DND-41 (cell line): ENCODE results near the gene STX1A.

Experiments used
- EZH2 ChIP-seq: IDR thresholded peaks from 3 replicates; pipeline ENCODE4 v1.6.1; 2012; ENCODE audit warnings: borderline replicate concordance, low read depth, mild to moderate bottlenecking, moderate library complexity, low read length, inconsistent platforms; ENCODE audit not compliant: severe bottlenecking
- TF ChIP-seq, protein P1 (sequence below): IDR thresholded peaks from 2 replicates; pipeline ENCODE4 v1.5.1; 2012; ENCODE audit warnings: borderline replicate concordance, low read length, moderate library complexity, mild to moderate bottlenecking; ENCODE audit not compliant: poor library complexity, severe bottlenecking; ENCODE audit errors: extremely low read depth

DNA sequence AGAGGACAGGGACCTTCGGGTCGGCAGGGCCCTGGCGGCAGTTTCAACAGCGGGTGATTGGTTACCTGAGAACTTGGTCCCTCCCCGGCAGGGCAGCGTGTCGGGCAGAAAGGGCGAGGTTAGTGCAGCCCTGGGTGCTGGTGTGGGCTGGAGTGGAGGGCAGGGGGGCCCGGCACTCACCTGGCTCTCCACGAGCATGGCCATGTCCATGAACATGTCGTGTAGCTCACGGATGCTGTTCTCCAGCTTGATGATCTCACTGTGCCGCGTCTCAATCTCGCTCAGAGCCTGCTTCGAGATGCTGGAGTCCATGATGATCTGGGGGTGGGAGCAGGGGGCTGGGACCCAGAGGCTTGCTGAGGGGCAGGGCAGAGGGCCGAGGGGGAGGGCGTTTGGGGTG, 16.8 kb downstream of the STX1A start:
- TF ChIP-seq, protein P1, sequence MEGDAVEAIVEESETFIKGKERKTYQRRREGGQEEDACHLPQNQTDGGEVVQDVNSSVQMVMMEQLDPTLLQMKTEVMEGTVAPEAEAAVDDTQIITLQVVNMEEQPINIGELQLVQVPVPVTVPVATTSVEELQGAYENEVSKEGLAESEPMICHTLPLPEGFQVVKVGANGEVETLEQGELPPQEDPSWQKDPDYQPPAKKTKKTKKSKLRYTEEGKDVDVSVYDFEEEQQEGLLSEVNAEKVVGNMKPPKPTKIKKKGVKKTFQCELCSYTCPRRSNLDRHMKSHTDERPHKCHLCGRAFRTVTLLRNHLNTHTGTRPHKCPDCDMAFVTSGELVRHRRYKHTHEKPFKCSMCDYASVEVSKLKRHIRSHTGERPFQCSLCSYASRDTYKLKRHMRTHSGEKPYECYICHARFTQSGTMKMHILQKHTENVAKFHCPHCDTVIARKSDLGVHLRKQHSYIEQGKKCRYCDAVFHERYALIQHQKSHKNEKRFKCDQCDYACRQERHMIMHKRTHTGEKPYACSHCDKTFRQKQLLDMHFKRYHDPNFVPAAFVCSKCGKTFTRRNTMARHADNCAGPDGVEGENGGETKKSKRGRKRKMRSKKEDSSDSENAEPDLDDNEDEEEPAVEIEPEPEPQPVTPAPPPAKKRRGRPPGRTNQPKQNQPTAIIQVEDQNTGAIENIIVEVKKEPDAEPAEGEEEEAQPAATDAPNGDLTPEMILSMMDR, result no peak
- no peak for TF ChIP-seq EZH2
